Ramos (cell line): ENCODE measurements around the gene EIF4A3.

ENCODE experiments used
- in situ Hi-C: fragments of 300-500 bp; cut with MboI; formaldehyde crosslinking; loops from one replicate; pipeline ENCODE4 v1.14.3; 2022; ENCODE audit warnings: low sequenced_read_pairs; ENCODE audit not compliant: unreplicated experiment

The EIF4A3 gene

DNA sequence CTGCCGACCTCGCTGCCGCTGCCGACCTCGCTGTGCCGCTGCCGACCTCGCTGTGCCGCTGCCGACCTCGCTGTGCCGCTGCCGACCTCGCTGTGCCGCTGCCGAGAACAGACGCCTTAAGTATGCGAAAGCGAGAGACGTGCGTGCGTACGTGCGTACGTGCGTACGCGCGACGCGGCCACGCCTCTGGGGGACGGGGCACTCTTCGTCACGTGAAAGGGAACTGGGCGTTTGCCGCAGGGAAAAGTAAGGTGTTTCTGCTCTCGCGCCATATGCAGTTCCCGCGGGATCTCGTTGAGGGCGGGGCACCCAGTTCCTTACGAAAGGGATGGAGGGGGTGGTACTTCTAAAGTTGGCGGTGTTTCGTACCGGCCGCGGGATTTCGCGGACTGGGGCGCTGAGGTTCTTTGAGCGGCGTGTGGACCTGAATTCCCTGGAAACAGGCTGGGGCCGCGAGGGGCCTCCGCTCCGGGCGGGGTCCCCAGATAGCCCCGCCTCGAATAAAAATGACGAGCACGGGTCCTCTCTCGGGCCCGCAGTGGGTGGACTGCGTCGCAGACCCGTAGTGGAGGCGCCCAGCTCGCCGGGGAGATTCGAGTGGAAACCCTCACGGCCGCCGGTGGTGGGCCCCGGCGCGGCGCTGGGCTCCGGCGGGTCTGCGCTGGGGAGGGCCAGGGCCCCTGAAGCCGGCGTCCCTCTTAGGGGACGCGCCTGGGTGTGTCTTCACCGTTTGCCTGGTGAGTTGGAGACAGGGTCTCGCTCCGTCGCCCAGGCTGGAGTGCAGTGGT lies at the start of gene EIF4A3:
Gene EIF4A3, minus strand, starts transcription at position 94 of the 788 bp plus-strand sequence. CDS start 167 bp downstream, outside the sequence.
- in situ Hi-C loops = no loop called here

DNA sequence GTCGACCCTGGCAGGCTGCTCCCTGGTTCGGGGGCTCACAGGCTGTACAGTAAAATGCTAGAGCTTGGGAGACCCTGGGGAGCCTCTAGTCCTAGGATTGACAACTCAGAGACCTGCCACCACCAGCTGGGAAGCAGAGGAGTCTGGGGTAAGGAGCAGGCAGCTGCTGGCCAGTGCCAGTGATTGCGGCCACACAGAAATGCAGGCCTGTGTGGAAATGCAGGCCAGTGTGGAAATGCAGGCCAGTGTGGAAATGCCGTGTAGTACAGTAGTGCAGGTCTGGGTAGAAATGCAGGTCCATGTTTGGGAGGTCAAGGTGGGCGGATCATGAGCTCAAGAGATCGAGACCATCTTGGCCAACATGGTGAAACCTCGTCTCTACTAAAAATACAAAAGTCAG lies 49.7 kb upstream of the EIF4A3 start:
- in situ Hi-C loops = no loop called here

DNA sequence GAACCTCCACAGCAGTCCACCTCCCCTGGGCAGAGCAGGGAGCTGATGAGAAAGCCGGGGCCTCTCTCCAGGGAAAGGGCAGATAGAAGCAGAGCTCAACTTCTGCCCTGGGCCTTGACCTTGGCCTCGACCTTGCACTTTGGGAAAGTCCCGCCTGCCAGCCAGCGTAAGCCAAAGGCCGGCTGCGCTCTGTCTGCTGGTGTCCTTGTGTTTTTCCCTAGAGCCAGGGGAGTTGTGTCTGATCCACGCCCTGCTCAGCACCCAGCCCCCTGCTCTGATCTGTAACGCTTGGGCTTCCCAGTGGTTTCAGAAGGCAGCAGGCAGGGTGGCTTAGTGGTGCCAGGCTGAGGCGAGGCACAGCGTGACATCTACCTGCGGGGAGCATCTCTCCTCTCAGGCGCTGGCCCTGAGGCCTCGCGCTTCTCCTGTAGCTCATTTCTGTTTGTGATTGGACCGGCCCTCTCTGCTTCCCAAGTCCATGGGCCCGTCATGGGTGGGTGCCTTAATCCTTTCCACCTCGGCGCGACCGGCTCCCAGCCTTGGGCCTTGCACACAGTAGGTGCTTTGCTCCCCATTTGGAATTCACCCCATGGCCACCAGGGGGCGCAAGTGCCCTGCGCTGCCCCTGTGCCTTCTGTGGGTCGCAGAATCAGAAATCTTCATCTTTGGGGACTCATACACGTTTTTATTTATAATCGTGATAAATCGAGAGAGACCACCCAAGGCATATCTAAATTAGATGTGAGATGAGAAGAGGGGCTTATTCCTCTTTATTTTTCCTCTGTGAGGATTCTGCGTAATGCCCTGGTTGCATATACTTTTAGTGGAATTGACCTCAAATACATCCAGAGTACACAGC lies 49.0 kb upstream of the EIF4A3 start:
- in situ Hi-C loops = no loop called here

DNA sequence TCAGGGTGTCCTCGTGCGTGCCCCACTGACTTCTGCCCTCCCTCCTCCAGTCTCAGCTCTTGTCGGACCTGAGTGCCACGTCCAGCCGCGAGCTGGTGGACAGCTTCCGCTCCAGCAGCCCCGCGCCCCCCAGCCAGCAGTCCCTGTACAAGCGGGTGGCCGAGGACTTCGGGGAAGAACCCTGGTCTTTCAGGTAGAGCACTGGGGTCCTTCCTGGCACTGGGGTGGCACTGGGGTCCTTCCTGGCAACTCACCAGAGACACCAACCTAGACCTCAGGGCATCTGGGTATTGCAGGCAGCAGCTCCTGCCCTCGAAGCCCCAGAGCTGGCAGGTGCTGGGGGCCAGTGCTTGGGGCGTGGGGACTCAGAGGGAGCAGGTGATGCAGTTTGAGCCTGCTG lies 48.2 kb upstream of the EIF4A3 start:
- in situ Hi-C loops = no loop called here

DNA sequence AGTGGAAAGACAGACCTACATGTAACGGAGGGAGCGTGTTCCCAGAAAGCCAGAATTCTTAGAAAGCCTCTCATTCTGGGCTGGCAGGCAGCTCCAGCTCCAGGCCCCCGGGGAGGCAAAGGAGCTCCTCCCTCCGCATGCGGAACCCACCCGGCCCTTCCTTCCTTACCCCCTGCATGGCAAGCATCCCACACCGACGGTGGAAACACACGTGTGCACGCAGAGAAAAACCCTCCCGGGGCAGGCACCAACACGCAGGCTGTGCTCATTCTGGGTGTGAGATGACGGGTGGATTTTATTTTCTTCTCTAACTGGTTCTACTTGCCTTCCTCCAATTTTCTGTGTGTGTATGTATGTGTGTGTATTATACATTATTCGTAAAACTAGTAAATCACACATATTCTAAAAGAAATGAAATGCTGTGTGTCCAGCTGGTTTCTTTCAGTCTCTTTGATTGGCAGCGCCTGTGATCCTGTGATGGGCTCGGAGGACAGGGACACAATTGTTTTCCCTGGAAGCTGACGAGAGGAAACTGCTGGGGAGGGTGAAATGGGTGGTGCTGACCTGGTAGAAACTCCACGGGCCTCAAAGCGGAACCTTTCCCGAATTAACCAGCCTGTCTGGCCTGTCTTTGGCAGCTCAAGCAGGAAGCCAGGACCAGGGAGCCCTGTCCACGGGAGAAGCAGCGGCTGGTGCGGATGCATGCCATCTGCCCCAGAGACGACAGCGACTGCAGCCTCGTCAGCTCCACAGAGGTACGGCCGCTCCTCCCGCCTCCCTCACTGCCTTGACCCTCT lies 45.1 kb upstream of the EIF4A3 start:
- in situ Hi-C loops = no loop called here

DNA sequence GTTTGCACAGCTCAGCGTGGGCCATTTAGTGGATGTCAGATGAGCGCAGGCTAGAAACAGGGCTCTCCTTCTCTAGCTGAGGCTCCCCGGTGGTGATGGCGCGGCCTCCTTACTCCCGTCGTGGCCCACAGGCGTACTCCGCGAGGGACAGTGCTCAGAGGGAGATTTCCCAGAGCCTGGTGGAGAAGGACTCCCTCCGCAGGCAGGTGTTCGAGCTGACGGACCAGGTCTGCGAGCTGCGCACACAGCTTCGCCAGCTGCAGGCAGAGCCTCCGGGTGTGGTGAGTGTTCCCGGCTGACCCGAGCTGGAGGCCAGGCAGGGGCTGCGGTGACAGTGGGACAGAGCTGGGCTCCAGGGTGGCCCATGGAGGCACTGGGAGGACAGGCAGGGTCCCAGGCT lies 44.3 kb upstream of the EIF4A3 start:
- in situ Hi-C loops = no loop called here

DNA sequence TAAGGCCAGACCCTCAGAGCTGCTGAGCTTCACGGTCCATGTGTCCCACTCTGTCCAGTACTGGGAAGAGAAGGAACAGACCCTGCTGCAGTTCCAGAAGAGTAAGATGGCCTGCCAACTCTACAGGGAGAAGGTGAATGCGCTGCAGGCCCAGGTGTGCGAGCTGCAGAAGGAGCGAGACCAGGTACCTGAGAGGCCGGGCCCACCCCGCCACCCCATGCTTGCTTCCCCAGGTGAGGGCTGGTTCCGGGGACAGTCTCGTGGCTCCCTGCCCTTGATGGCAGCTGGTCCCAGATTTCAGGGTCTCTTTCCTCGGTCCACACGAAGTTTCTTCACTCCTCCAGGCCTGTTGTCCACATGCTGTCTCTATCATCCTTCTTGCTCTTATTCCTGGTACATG lies 43.8 kb upstream of the EIF4A3 start:
- in situ Hi-C loops = no loop called here

DNA sequence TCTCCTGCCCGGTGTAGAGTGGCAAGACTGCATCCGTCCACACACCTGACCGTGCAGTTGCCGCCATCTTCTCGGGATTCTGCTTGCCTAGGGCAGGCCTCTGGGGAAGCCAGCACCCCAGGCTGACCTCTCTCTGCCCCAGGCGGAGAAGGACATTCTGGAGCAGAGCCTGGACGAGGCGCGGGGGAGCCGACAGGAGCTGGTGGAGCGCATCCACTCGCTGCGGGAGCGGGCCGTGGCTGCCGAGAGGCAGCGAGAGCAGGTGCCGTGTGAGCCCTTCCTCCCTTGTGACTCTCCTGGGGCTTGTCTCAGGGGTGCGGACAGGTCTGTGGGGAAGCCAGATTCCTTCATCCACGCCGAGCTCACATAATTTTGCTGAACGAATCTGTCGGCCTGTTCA lies 42.7 kb upstream of the EIF4A3 start:
- in situ Hi-C loops = no loop called here

DNA sequence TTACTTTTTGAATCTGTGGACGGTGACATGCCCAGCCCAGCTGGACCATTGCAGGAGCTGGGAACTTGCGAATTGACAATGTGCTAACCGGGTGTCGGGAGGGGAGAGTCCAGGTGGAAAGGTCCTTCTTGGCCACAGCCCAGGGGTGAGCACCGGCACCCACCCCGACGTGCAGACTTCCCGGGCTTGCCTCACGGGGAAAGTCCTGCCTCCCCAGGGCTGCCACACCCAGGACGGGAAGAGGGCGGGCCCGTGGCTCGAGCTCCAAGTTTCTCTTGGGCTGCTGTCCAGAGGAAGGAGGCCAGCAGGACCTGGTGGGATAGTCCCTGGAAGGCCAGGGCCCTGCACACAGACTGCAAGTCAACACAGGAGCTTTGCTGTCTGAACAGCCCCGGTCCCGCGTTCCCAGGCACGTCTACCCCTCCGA lies 40.6 kb upstream of the EIF4A3 start:
- in situ Hi-C loops = no loop called here

DNA sequence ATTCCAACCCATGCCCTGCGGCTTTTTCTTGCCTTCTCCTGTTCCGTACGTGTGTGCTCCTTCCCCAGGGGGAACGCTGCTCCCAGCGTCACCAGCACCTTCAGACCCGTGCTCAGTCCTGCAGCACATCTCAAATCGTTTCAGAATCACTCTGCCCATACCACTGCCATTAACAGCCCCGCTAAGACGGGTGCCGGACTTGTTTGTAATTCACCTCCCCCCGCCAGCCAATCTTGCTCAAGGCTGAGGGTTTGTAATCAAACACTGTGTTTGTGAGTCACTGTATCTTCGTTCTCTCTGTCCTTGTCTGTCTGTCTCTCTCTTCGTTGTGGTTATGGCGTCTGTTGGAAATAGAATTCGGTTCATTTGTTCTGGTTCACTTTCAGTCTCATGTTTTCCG lies 40.2 kb upstream of the EIF4A3 start:
- in situ Hi-C loops = no loop called here

DNA sequence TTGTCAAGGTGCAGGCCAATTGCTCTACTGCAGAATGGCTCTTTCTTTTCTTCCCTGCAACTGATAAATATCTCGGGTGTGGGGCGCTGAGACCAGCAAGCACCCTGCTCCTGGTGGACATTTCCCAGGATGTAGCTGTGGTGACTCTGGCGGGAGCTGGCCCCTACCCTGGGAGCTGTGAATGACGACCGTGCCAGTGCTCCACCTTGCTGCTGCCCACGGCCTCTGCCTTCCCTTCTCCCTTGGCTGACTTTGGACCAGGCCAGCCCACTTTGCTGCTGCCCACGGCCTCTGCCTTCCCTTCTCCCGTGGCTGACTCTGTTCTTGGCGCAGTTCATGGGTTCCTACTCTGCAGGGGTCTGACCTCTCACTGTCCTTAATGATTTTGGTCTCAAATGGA lies 39.0 kb upstream of the EIF4A3 start:
- in situ Hi-C loops = no loop called here

DNA sequence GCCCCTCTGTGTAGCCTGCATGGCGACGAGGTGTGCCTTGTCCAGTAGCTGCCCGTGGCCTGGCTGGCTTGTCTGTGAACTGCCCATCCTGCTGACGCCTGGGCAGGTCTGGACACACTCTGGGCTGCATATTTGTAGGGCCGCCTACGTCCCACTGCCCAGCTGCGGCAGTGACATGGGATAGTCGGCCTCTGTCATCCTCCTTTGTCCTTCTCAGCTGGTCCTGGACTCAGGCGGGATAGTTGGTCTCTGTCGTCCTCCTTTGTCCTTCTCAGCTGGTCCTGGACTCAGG lies 37.4 kb upstream of the EIF4A3 start:
- in situ Hi-C loops = no loop called here

DNA sequence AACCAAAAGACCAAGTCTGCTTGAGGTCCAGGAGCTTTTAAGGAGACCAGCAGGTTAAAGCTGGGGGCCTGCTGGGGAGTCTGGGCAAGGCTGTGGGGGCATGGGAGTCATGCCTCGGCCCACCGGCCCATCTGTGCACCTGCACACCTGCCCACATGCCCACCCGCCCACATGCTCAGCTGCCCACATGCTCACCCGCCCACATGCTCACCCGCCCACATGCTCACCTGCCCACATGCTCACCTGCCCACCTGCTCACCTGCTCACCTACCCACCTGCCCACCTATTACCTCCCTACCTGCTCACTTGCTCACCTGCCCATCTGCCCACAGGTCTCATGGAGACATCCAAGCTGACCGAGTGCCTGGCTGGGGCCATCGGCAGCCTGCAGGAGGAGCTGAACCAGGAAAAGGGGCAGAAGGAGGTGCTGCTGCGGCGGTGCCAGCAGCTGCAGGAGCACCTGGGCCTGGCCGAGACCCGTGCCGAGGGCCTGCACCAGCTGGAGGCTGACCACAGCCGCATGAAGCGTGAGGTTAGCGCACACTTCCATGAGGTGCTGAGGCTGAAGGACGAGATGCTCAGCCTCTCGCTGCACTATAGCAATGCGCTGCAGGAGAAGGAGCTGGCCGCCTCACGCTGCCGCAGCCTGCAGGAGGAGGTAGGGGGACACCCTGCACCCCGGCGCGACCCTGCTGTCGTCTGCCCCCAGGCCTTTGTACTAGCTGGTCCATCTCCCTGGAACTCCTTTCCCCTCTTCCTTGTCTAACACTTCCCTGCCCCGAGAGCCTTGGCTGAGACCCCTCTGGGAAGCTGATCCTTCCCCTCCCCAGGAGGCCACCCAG lies 36.9 kb upstream of the EIF4A3 start:
- in situ Hi-C loops = no loop called here

DNA sequence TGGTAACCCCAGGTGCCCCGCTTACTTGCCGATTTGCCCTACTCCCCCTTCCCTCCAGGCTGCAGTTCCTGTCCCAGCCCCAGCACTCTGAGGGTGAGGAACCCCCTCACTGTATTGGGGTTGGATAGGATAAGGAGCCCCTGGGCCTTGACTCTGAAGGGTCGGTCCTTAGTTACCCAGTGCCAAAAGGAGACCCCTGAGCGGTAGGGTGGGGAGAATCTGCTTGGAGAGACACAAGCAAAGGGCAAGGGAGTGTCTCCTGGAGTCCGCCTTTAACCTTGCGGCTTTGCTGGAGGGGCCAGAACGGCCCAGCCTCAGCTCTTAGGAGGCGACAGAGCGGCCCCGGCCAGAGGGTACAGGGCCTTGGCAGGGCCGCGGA lies 35.9 kb upstream of the EIF4A3 start:
- in situ Hi-C loops = no loop called here

DNA sequence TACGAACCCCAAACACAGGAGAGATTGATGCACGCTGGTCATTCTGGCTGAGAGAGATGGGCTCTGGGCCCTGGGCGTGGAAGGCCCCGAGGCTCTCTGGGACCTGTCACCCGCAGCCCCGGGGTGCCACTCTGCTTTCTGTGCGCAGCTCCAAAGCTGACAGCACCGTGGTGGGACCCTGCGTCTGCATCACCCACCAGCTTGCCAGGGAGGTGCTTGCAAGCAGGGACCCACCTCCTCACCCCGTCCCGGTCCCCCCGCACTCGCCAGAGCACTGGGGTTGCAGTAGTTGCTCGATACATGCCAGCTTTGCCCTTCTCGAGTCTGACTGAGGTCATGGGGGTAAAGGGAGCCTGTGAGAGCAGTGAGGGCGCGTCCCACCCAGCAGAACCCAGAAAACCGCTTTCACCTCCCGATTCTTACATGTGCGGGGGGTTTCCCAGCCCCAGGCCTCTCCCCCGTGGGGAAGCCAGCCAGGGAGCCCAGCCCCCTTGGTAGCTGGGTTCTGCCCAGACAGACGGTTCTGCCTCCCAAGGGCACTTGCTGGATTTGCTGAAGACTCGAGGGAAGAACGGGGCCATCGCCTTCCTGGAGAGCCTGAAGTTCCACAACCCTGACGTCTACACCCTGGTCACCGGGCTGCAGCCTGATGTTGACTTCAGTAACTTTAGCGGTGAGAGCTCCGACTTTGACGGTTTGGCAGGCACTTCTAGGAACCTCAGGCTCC lies 35.4 kb upstream of the EIF4A3 start:
- in situ Hi-C loops = no loop called here

DNA sequence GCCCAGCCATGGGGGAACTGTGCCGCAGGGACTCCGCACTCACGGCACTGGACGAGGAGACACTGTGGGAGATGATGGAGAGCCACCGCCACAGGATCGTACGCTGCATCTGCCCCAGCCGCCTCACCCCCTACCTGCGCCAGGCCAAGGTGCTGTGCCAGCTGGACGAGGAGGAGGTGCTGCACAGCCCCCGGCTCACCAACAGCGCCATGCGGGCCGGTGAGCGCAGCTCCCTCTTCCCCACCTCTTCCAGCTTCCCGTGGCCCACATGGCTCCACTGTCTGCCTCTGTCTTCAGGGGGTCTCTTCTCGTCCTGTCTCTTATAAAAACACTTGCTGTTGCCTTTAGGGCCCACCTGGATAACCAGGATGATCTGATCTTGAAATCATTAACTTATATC lies 34.5 kb upstream of the EIF4A3 start:
- in situ Hi-C loops = no loop called here

DNA sequence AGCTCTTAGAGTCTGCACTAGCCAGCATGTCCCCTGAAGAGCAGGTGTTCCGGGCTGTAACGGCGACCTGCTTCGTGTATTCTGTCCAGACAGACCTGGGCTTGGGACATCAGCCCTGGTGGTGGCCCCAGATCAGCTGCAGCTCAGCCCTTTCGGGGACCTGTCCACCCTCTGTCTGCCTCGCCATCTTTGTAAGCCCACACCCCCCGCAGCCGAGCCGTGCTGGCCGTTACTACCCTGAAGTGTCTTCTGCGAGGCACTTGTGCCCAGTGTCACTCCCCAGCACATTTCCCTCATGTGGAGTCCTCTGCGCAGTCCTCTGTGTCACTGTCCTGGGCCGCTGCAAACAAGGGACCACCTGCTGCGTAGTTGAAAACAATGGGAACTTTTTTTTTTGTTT lies 33.3 kb upstream of the EIF4A3 start:
- in situ Hi-C loops = no loop called here

DNA sequence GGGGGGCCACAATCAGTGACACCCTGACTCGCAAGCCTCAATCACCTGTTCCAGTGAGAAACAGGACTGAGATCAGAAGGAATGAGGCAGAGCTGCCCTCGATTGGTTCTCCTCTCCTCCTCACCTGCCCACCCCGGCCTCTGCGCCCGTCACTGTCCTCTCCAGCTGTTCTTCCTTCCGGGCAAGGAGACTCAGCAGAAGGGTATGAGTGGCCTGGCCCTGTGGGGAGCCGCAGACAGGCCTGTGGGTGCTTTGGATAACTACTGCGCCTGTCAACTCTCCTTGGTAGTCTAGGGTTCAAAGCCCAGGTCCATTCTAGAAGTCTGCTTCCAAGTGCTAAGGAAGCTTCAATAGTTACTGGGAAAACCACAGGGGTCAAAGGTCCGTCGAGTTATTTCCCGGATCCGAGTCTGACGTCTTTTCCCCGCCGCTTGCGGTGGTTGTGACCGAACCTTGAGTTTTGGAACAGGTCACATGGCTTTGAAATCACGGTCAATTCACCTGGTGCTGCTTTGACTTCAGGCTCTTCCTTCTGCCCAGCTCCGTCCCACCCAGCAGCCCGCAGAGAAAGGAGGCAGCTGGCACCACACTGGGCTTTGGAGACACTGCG lies 31.2 kb upstream of the EIF4A3 start:
- in situ Hi-C loops = no loop called here

DNA sequence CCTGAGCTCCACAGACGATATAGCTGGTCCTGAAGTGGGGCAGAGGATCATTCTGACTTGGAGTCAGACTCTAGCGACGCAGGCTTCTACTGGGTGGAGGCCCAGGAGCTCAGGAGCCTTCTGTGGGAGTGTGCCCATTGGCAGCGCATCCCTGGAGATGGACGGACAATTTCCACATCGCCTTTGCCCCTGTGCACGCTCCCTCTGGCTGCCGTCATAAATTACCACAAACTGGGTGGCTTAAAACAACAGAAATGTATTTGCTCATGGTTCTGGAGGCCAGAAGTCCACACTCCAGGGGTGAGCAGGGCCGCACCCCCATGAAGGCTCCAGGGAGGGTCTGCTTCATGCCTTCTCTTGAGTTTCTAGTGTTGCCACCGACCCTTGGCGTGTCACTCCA lies 29.8 kb upstream of the EIF4A3 start:
- in situ Hi-C loops = no loop called here
